HG03571 (cell line): ENCODE measurements around the gene ABCC5.
"Not testable (repeated sequence)": the region's sequence is repeated elsewhere in the genome, so short reads cannot be mapped to it uniquely, and the experiment has no call there.

ENCODE experiments used
- ATAC-seq: cut with Tn5 transposase; IDR thresholded peaks from one replicate; pipeline ENCODE4 v1.9.1; 2021; ENCODE audit not compliant: unreplicated experiment

Gene ABCC5

GRCh38 chr3:184016811-184017671, 643 bp downstream of the ABCC5 start:
- ATAC-seq: peak; percentile 81

- ATAC-seq: no peak
These were observed 1.5 kb downstream of the ABCC5 start for GRCh38 chr3:184016169-184016570.

GRCh38 chr3:184015381-184016019, 2.2 kb downstream of the ABCC5 start:
- no peak for ATAC-seq

- no peak for ATAC-seq
These were observed 5.5 kb downstream of the ABCC5 start for GRCh38 chr3:184011937-184012889.

- no peak for ATAC-seq
These were observed 6.3 kb downstream of the ABCC5 start for GRCh38 chr3:184011230-184011876.

- ATAC-seq: no peak
These were observed 9.5 kb downstream of the ABCC5 start for GRCh38 chr3:184008161-184008560.

GRCh38 chr3:184007143-184007813, 10.4 kb downstream of the ABCC5 start:
- ATAC-seq: not testable (repeated sequence)

- ATAC-seq: peak; percentile 64
These were observed 11.7 kb downstream of the ABCC5 start for GRCh38 chr3:184005941-184006507.

GRCh38 chr3:184004476-184004875, 13.2 kb downstream of the ABCC5 start:
- no peak for ATAC-seq

- ATAC-seq: no peak
These were observed 14.3 kb downstream of the ABCC5 start for GRCh38 chr3:184003187-184003967.

- no peak for ATAC-seq
These were observed 15.2 kb downstream of the ABCC5 start for GRCh38 chr3:184002469-184002868.

GRCh38 chr3:184001761-184002160, 15.9 kb downstream of the ABCC5 start:
- ATAC-seq: no peak

- no peak for ATAC-seq
These were observed 26.3 kb downstream of the ABCC5 start for GRCh38 chr3:183991403-183991802.

GRCh38 chr3:183988216-183988790, 29.4 kb downstream of the ABCC5 start:
- ATAC-seq: no peak

- no peak for ATAC-seq
These were observed 30.6 kb downstream of the ABCC5 start for GRCh38 chr3:183987000-183987600.

GRCh38 chr3:183984749-183985729, 32.6 kb downstream of the ABCC5 start:
- no peak for ATAC-seq

GRCh38 chr3:183984127-183984740, 33.5 kb downstream of the ABCC5 start:
- ATAC-seq: no peak
